ENCODE measurements around the gene SMIM45.

- TF ChIP-seq CTCF (IDR thresholded peaks at IDR 0.05) (no peak), EP300 (IDR thresholded peaks at IDR 0.05) (no peak)
These were observed 17.5 kb upstream of the SMIM45 start for GRCh38 chr22:41934284-41935014.

All from suprapubic skin (tissue), 3 donors.